ENCODE data around the gene FXYD1. TPM values are rescaled to one million over a fixed set of nuclear protein-coding genes. Genes with fewer than 3 reads are reported as not detected.

Gene FXYD1
- total RNA-seq, 4 donors from 2014 or later, result 10.6 to 29.2 TPM; not detected in 2

GRCh38 chr19:35178701-35179100, 40.1 kb downstream of the FXYD1 start:
- intact Hi-C loops (cut with DNase I; ENCODE audit: low total_unique reads) (no loop called here), in situ Hi-C loops (cut with MboI; ENCODE audit: low pct_ligation_motif_present in 1 of 4, low pct_unique_long_range_greater_than_20kb in 1 of 4, low sequenced_read_pairs in 3 of 4) (no loop called here)
- Histone ChIP-seq H3K9me3 (no peaks in the 10 kb centered on the region), H3K4me1 (no peaks in the 10 kb centered on the region), H3K36me3 (no peaks in the 10 kb centered on the region), H3K27ac (no peak overlapping the region), H3K4me3 (no peak overlapping the region), H3K27me3 (no peaks in the 10 kb centered on the region)
- DNase-seq, result no peak
- TF ChIP-seq EP300 (IDR thresholded peaks at IDR 0.05; ENCODE audit: low read depth), result no peak
- no peak for TF ChIP-seq POLR2A (IDR thresholded peaks at IDR 0.05)
- TF ChIP-seq POLR2AphosphoS5 (IDR thresholded peaks at IDR 0.05), result no peak
- TF ChIP-seq CTCF (IDR thresholded peaks at IDR 0.05), result no peak
- WGBS, 2 donors (ENCODE audit: low coverage in 1 of 2), result 66% methylated on average over 2 of the region's 2 CpGs; no CpG with 5 or more reads in 1 of the 2 donors

- intact Hi-C loops (cut with DNase I; ENCODE audit: low total_unique reads), result no loop called here
Observed at GRCh38 chr19:35179830-35180229, 41.2 kb downstream of the FXYD1 start.

GRCh38 chr19:35181387-35181786, 42.8 kb downstream of the FXYD1 start:
- no peak overlapping the region for H3K27ac ChIP-seq
- H3K4me1 ChIP-seq, result no peaks in the 10 kb centered on the region
- H3K27me3 ChIP-seq, result no peaks in the 10 kb centered on the region
- TF ChIP-seq POLR2A (IDR thresholded peaks at IDR 0.05), result no peak
- no peak for TF ChIP-seq CTCF (IDR thresholded peaks at IDR 0.05)
- TF ChIP-seq POLR2AphosphoS5 (IDR thresholded peaks at IDR 0.05), result no peak
- intact Hi-C loops (cut with DNase I; ENCODE audit: low total_unique reads), result no loop called here
- H3K4me3 ChIP-seq, result no peak overlapping the region
- DNase-seq, result no peak
- H3K9me3 ChIP-seq, result no peaks in the 10 kb centered on the region
- in situ Hi-C loops (cut with MboI; ENCODE audit: low pct_ligation_motif_present in 1 of 4, low pct_unique_long_range_greater_than_20kb in 1 of 4, low sequenced_read_pairs in 3 of 4), result no loop called here
- no peaks in the 10 kb centered on the region for H3K36me3 ChIP-seq
- WGBS, 2 donors (ENCODE audit: low coverage in 1 of 2), result 85 to 91% methylated on average over 1 of the region's 1 CpG

More at GRCh38 chr19:35179830-35180229, 41.2 kb downstream of the FXYD1 start:
- H3K4me1 ChIP-seq, result no peaks in the 10 kb centered on the region
- no peaks in the 10 kb centered on the region for H3K9me3 ChIP-seq
- WGBS, 2 donors (ENCODE audit: low coverage in 1 of 2), result 77% methylated on average over 3 of the region's 3 CpGs; no CpG with 5 or more reads in 1 of the 2 donors
- H3K36me3 ChIP-seq, result no peaks in the 10 kb centered on the region
- no peak for DNase-seq
- H3K27ac ChIP-seq, result no peak overlapping the region
- no peaks in the 10 kb centered on the region for H3K27me3 ChIP-seq
- in situ Hi-C loops (cut with MboI; ENCODE audit: low pct_ligation_motif_present in 1 of 4, low pct_unique_long_range_greater_than_20kb in 1 of 4, low sequenced_read_pairs in 3 of 4), result no loop called here
- H3K4me3 ChIP-seq, result no peak overlapping the region
- no peak for TF ChIP-seq CTCF (IDR thresholded peaks at IDR 0.05)
- no peak for TF ChIP-seq EP300 (IDR thresholded peaks at IDR 0.05; ENCODE audit: low read depth)
- TF ChIP-seq POLR2AphosphoS5 (IDR thresholded peaks at IDR 0.05), result no peak
- no peak for TF ChIP-seq POLR2A (IDR thresholded peaks at IDR 0.05)

GRCh38 chr19:35184267-35184666, 45.6 kb downstream of the FXYD1 start:
- in situ Hi-C loops (cut with MboI; ENCODE audit: low pct_ligation_motif_present in 1 of 4, low pct_unique_long_range_greater_than_20kb in 1 of 4, low sequenced_read_pairs in 3 of 4), result no loop called here
- Histone ChIP-seq H3K36me3 (no peaks in the 10 kb centered on the region), H3K27me3 (peaks cover 3% of the 10 kb centered on the region), H3K4me1 (no peaks in the 10 kb centered on the region), H3K9me3 (no peaks in the 10 kb centered on the region), H3K27ac (no peak overlapping the region), H3K4me3 (no peak overlapping the region)
- WGBS, 2 donors (ENCODE audit: low coverage in 1 of 2), result 83 to 86% methylated on average over 1 of the region's 1 CpG
- DNase-seq, result no peak
- intact Hi-C loops (cut with DNase I; ENCODE audit: low total_unique reads), result no loop called here
- no peak for TF ChIP-seq CTCF (IDR thresholded peaks at IDR 0.05)
- TF ChIP-seq POLR2A (IDR thresholded peaks at IDR 0.05), result no peak
- TF ChIP-seq EP300 (IDR thresholded peaks at IDR 0.05; ENCODE audit: low read depth), result no peak
- no peak for TF ChIP-seq POLR2AphosphoS5 (IDR thresholded peaks at IDR 0.05)

Data from transverse colon (tissue), 4 donors.